Heart left ventricle (tissue), 16 donors: Measurements from ENCODE around the gene PTPN11. TPM values are rescaled to one million over a fixed set of nuclear protein-coding genes. Genes with fewer than 3 reads are reported as not detected.

Source experiments
- ATAC-seq, 4 donors: fragments of 200-7000 bp; cut with Tn5 transposase; one replicate each; pipeline ENCODE4 v1.9.1; 2020 to 2022; ENCODE audit warnings: moderate library complexity in 4 of 4, mild to moderate bottlenecking in 3 of 4, moderate number of reproducible peaks in 1 of 4
- DNase-seq, 5 donors: peaks; one replicate each; pipeline ENCODE4 v3.0.0-alpha.2; 2020
- H3K27ac ChIP-seq, 12 donors: fragments of 200-600 bp; sonication (generic) in 4 of 12; one replicate each; pipeline versions ENCODE4 v1.5.0 to v1.8.0; 2016 to 2022; ENCODE audit warnings: mild to moderate bottlenecking in 2 of 12
- H3K27me3 ChIP-seq, 9 donors: fragments of 200-600 bp; sonication (generic) in 2 of 9; one replicate each; pipeline versions ENCODE4 v1.5.1 to v1.8.0; 2016 to 2022; ENCODE audit warnings: mild to moderate bottlenecking in 3 of 9
- H3K36me3 ChIP-seq, 9 donors: fragments of 200-600 bp; sonication (generic) in 2 of 9; one replicate each; pipeline versions ENCODE4 v1.5.0 to v1.8.0; 2018 to 2022; ENCODE audit warnings: mild to moderate bottlenecking in 2 of 9
- H3K4me1 ChIP-seq, 12 donors: fragments of 200-600 bp; sonication (generic) in 4 of 12; one replicate each; pipeline versions ENCODE4 v1.5.0 to v1.8.0; 2016 to 2022; ENCODE audit warnings: mild to moderate bottlenecking in 3 of 12
- H3K4me3 ChIP-seq, 12 donors: fragments of 200-600 bp; sonication (generic) in 4 of 12; one replicate each; pipeline versions ENCODE4 v1.5.0 to v1.8.0; 2017 to 2022; ENCODE audit warnings: mild to moderate bottlenecking in 9 of 12, moderate library complexity in 4 of 12
- H3K9me3 ChIP-seq, 12 donors: fragments of 200-600 bp; sonication (generic) in 4 of 12; one replicate each; pipeline versions ENCODE4 v1.5.0 to v1.8.0; 2016 to 2022; ENCODE audit warnings: mild to moderate bottlenecking in 1 of 12
- CTCF ChIP-seq, 12 donors: fragments of 200-600 bp; sonication (generic) in 4 of 12; IDR thresholded peaks; one replicate each; pipeline versions ENCODE4 v1.5.0 to v1.8.0; 2018 to 2022; ENCODE audit warnings: antibody characterized with exemption in 12 of 12, mild to moderate bottlenecking in 5 of 12
- POLR2A ChIP-seq, 2 donors: fragments of 450-650 bp; IDR thresholded peaks; one replicate each; pipeline ENCODE4 v1.6.1; 2017; ENCODE audit warnings: antibody characterized with exemption in 2 of 2, mild to moderate bottlenecking in 2 of 2, moderate library complexity in 2 of 2
- WGBS, 4 donors: extraction: QIAGEN DNeasy Blood & Tissue Kit in 2 of 4; methylation state at CpG; one replicate each; pipeline versions ENCODE4 v1.1.5 to v1.1.7; 2013 to 2018; 5-methylcytosine and 5-hydroxymethylcytosine counted together
- intact Hi-C, 10 donors: fragments of 100-400 bp; cut with DNase I; formaldehyde crosslinking; loops; one replicate each; pipeline versions ENCODE4 v1.11.1 to v1.14.2; 2022
- polyA plus RNA-seq, 2 donors: library from polyadenylated mRNA; stranded (reverse); fragments of 200-250 nt; gene quantifications; one replicate each; pipeline ENCODE4 v1.2.3, GENCODE V29; 2013
- total RNA-seq, 9 donors: library from RNA; depleted of rRNA in 2 of 9; stranded (reverse); fragments of >200 nt in 2 of 9; fragmentation: NEBNext Ultra II Directional in 3 of 9; extraction: Animal tissue kit (Norgen Biotek cat#: 25700) in 3 of 9; gene quantifications; one replicate each; pipeline versions ENCODE4 v1.1.0 to v1.2.4, GENCODE V29; 2016 to 2023
- donor health status: ischemic (EF 13 %, LVEDD 7.1; RV severe dilation, severe dysfunction).
- donor health status: healthy with polysubstance abuse.
- donor health status: DM: no; HTN: yes; CAD: no.
- donor health status: DM: no; HTN: no; CAD: no.
- donor health status: ischemic (EF 25% LVEDD 6.9; RV normal size, moderate dysfunction).
- donor health status: ischemic (EF 25% LVEDD 5.7; RV mildly dilated, moderate dysfunction).
- donor health status: healthy.
- donor health status: DM: yes; HTN: yes; CAD: no.
- donor health status: ischemic (EF 35%, LVEDD 5.7; RV mildly dilated, moderate dysfunction).
- donor health status: nonischemic (EF 11% LVEDD 7.7; RV severe dilation, severe dysfunction).
- donor health status: DM: yes; HTN: yes; CAD: no.
- donor health status: PGD.
- donor health status: ischemic (EF 29% LVEDD 5.4; RV normal size, mild dysfunction).
- donor health status: nonischemic (EF 23%, LVEDD 6.1; RV moderate dilation, normal function).

Gene PTPN11
- total and polyA plus RNA-seq, 11 donors: 35.9 to 197 (median 130) TPM

- H3K4me3 ChIP-seq: no peak overlapping the region
- no peaks in the 10 kb centered on the region for H3K27me3 ChIP-seq
- H3K27ac ChIP-seq: no peak overlapping the region
- intact Hi-C loops: no loop called here
- ATAC-seq (no peak), DNase-seq (no peak)
- WGBS, 4 donors: 94 to 97% (median 95%) methylated on average over 7 of the region's 7 CpGs
- no peak for TF ChIP-seq CTCF (IDR thresholded peaks at IDR 0.05)
- no peak for TF ChIP-seq POLR2A (IDR thresholded peaks at IDR 0.05)
- peaks cover 0 to 14% (median 0%) of the 10 kb centered on the region in 9 donors for H3K36me3 ChIP-seq
- H3K4me1 ChIP-seq: peaks cover 0 to 49% (median 26%) of the 10 kb centered on the region in 12 donors
- H3K9me3 ChIP-seq: no peaks in the 10 kb centered on the region
These were observed 7.0 kb downstream of the PTPN11 start for GRCh38 chr12:112425582-112426382.

GRCh38 chr12:112427760-112428159 is 9.0 kb downstream of the PTPN11 start:
- H3K36me3 ChIP-seq: peaks cover 0 to 12% (median 0%) of the 10 kb centered on the region in 9 donors
- H3K9me3 ChIP-seq: no peaks in the 10 kb centered on the region
- intact Hi-C loops: no loop called here
- no peaks in the 10 kb centered on the region for H3K27me3 ChIP-seq
- H3K4me1 ChIP-seq: peaks cover 0 to 30% (median 10%) of the 10 kb centered on the region in 12 donors
- H3K27ac ChIP-seq: no peak overlapping the region
- TF ChIP-seq POLR2A (IDR thresholded peaks at IDR 0.05) (no peak), CTCF (IDR thresholded peaks at IDR 0.05) (no peak)
- DNase-seq (no peak), ATAC-seq (no peak)
- 90 to 100% (median 98%) methylated on average over 2 of the region's 2 CpGs for WGBS, 4 donors
- no peak overlapping the region for H3K4me3 ChIP-seq

GRCh38 chr12:112430929-112431328 is 12.2 kb downstream of the PTPN11 start:
- WGBS, 4 donors: 74 to 80% (median 74%) methylated on average over 5 of the region's 5 CpGs
- H3K4me3 ChIP-seq: no peak overlapping the region
- TF ChIP-seq CTCF (IDR thresholded peaks at IDR 0.05) (no peak), POLR2A (IDR thresholded peaks at IDR 0.05) (no peak)
- DNase-seq: no peak
- no peaks in the 10 kb centered on the region for H3K27me3 ChIP-seq
- H3K4me1 ChIP-seq: peaks cover 0 to 3% (median 0%) of the 10 kb centered on the region in 12 donors
- H3K27ac ChIP-seq: no peak overlapping the region
- intact Hi-C loops: no loop called here
- ATAC-seq: peak in 1 of 4 donors; percentile 19
- peaks cover 0 to 10% (median 0%) of the 10 kb centered on the region in 9 donors for H3K36me3 ChIP-seq
- no peaks in the 10 kb centered on the region for H3K9me3 ChIP-seq

GRCh38 chr12:112431965-112432364 is 13.2 kb downstream of the PTPN11 start:
- DNase-seq (no peak), ATAC-seq (no peak)
- no peak for TF ChIP-seq POLR2A (IDR thresholded peaks at IDR 0.05)
- no peak for TF ChIP-seq CTCF (IDR thresholded peaks at IDR 0.05)
- Histone ChIP-seq H3K4me1 (peaks cover 0 to 10% (median 0%) of the 10 kb centered on the region in 12 donors), H3K9me3 (no peaks in the 10 kb centered on the region), H3K4me3 (no peak overlapping the region), H3K36me3 (peaks cover 0 to 6% (median 0%) of the 10 kb centered on the region in 9 donors), H3K27ac (no peak overlapping the region), H3K27me3 (no peaks in the 10 kb centered on the region)
- WGBS, 4 donors: 81 to 89% (median 88%) methylated on average over 3 of the region's 3 CpGs
- intact Hi-C loops: no loop called here
